GM23338 (cell line): Measurements from ENCODE around the gene LCP1. TPM values are rescaled to one million over a fixed set of nuclear protein-coding genes. Genes with fewer than 3 reads are reported as not detected.

Experiments used
- ATAC-seq: fragments of 200-7000 bp; cut with Tn5 transposase; 3 replicates; pipeline ENCODE4 v1.9.1; 2020
- DNase-seq: peaks from one replicate; pipeline ENCODE4 v3.0.0-alpha.2; 2015; ENCODE audit warnings: low spot score
- H2AFZ ChIP-seq: fragments of 200-600 bp; sonication (generic); 2 replicates; pipeline ENCODE4 v1.8.0; 2016; ENCODE audit warnings: antibody characterized with exemption, mild to moderate bottlenecking, moderate library complexity
- H3F3A ChIP-seq: fragments of 200-600 bp; sonication (generic); replicated peaks from 2 replicates; pipeline ENCODE4 v1.8.0; 2017; ENCODE audit warnings: antibody characterized with exemption, mixed run types, low read depth
- H3K27ac ChIP-seq: fragments of 200-600 bp; sonication (generic); 2 replicates; pipeline ENCODE4 v1.6.1; 2016; ENCODE audit warnings: low read depth
- H3K27me3 ChIP-seq: fragments of 200-600 bp; sonication (generic); 2 replicates; pipeline ENCODE4 v1.8.0; 2016; ENCODE audit warnings: mild to moderate bottlenecking, mixed run types, moderate library complexity; ENCODE audit not compliant: insufficient read depth
- H3K36me3 ChIP-seq: fragments of 200-600 bp; sonication (generic); 2 replicates; pipeline ENCODE4 v1.8.0; 2016; ENCODE audit warnings: mild to moderate bottlenecking; ENCODE audit not compliant: insufficient read depth
- H3K4me1 ChIP-seq: fragments of 200-600 bp; sonication (generic); 2 replicates; pipeline ENCODE4 v1.8.0; 2016; ENCODE audit warnings: mild to moderate bottlenecking, moderate library complexity; ENCODE audit not compliant: insufficient read depth
- H3K4me2 ChIP-seq: fragments of 200-600 bp; sonication (generic); 2 replicates; pipeline ENCODE4 v1.7.1; 2017; ENCODE audit warnings: mixed run types
- H3K4me3 ChIP-seq: fragments of 200-600 bp; sonication (generic); 2 replicates; pipeline ENCODE4 v1.6.1; 2016; ENCODE audit warnings: mixed run types
- H3K79me2 ChIP-seq: fragments of 200-600 bp; sonication (generic); replicated peaks from 2 replicates; pipeline ENCODE4 v1.8.0; 2017; ENCODE audit warnings: mild to moderate bottlenecking; ENCODE audit not compliant: insufficient read depth
- H3K9me2 ChIP-seq: fragments of 200-600 bp; sonication (generic); 2 replicates; pipeline ENCODE4 v1.8.0; 2017; ENCODE audit not compliant: insufficient read depth
- H4K20me1 ChIP-seq: fragments of 200-600 bp; sonication (generic); replicated peaks from 2 replicates; pipeline ENCODE4 v1.8.0; 2017; ENCODE audit warnings: mild to moderate bottlenecking; ENCODE audit not compliant: insufficient read depth
- H3K27ac Mint-ChIP-seq: 2 replicates; pipeline ENCODE4 v1.8.0; 2020; ENCODE audit warnings: inconsistent platforms, mild to moderate bottlenecking, moderate library complexity, mixed read lengths
- H3K27me3 Mint-ChIP-seq: 3 replicates; pipeline ENCODE4 v1.8.0; 2022; ENCODE audit warnings: low read depth, mild to moderate bottlenecking, moderate library complexity, mixed read lengths, inconsistent platforms; ENCODE audit not compliant: insufficient read depth, poor library complexity
- H3K36me3 Mint-ChIP-seq: 3 replicates; pipeline ENCODE4 v1.8.0; 2021; ENCODE audit warnings: low read depth, mild to moderate bottlenecking, inconsistent platforms, moderate library complexity, mixed read lengths
- H3K4me1 Mint-ChIP-seq: 3 replicates; pipeline ENCODE4 v1.8.0; 2020; ENCODE audit warnings: mild to moderate bottlenecking, inconsistent platforms, mixed read lengths
- H3K4me3 Mint-ChIP-seq: 3 replicates; pipeline ENCODE4 v1.8.0; 2021; ENCODE audit warnings: moderate library complexity, mild to moderate bottlenecking, inconsistent platforms, mixed read lengths
- H3K9me3 Mint-ChIP-seq: 3 replicates; pipeline ENCODE4 v1.8.0; 2020; ENCODE audit warnings: moderate library complexity, mild to moderate bottlenecking, inconsistent platforms, mixed read lengths
- CREB1 ChIP-seq: fragments of 250-450 bp; sonication (Bioruptor Pico); IDR thresholded peaks from 2 replicates; pipeline ENCODE4 v1.5.0; 2020; ENCODE audit warnings: low read depth, mild to moderate bottlenecking, moderate library complexity
- EZH2 ChIP-seq: fragments of 200-600 bp; sonication (generic); IDR thresholded peaks from one replicate; pipeline ENCODE4 v1.8.0; 2017; ENCODE audit warnings: antibody characterized with exemption, mild to moderate bottlenecking, low read depth; ENCODE audit not compliant: unreplicated experiment
- EZH2phosphoT487 ChIP-seq: fragments of 200-600 bp; sonication (generic); IDR thresholded peaks from one replicate; pipeline ENCODE4 v1.8.1; 2018; ENCODE audit warnings: antibody characterized with exemption; ENCODE audit not compliant: unreplicated experiment
- JUNB ChIP-seq: IDR thresholded peaks from one replicate; pipeline ENCODE4 v1.6.1; 2016; ENCODE audit warnings: antibody characterized with exemption; ENCODE audit not compliant: unreplicated experiment
- NANOG ChIP-seq: IDR thresholded peaks from 2 replicates; pipeline ENCODE4 v1.6.1; 2016; ENCODE audit warnings: antibody characterized with exemption, borderline replicate concordance
- POLR2AphosphoS5 ChIP-seq: IDR thresholded peaks from 2 replicates; pipeline ENCODE4 v1.6.1; 2016; ENCODE audit warnings: antibody characterized with exemption, low read depth
- STAT1 ChIP-seq: IDR thresholded peaks from one replicate; pipeline ENCODE4 v1.6.1; 2016; ENCODE audit warnings: antibody characterized with exemption; ENCODE audit not compliant: unreplicated experiment
- ZNF114 ChIP-seq: fragments of 250-450 bp; sonication (Bioruptor Pico); IDR thresholded peaks from 2 replicates; pipeline ENCODE4 v1.5.0; 2020; ENCODE audit warnings: mild to moderate bottlenecking, moderate library complexity
- ZNF331 ChIP-seq: fragments of 250-450 bp; sonication (Bioruptor Pico); IDR thresholded peaks from 2 replicates; pipeline ENCODE4 v1.5.0; 2020; ENCODE audit warnings: low read depth, mild to moderate bottlenecking, moderate library complexity
- ZNF462 ChIP-seq: fragments of 250-450 bp; sonication (Bioruptor Pico); IDR thresholded peaks from 2 replicates; pipeline ENCODE4 v1.5.0; 2020; ENCODE audit warnings: mild to moderate bottlenecking, moderate library complexity
- polyA plus RNA-seq: library from polyadenylated mRNA; unstranded; fragments of >200 nt; fragmentation: Nextera tagmentation; extraction: Ambion mirVana; gene quantifications from 2 replicates; pipeline ENCODE4 v1.2.1, GENCODE V29; 2016
- total RNA-seq: library from RNA; depleted of rRNA; stranded (reverse); fragments of >200 nt; shearing (Covaris generic); gene quantifications from 2 replicates; pipeline ENCODE4 v1.2.3, GENCODE V29; 2014
- TF ChIP-seq, protein P1 (sequence below), 2 experiments: fragments of 200-600 bp in 1 of 2; sonication (generic) in 1 of 2; conservative IDR thresholded peaks; 2 replicates each; pipeline versions ENCODE4 v1.5.1 to v1.6.1; 2016 to 2017; ENCODE audit warnings: antibody characterized with exemption in 2 of 2, low read depth in 2 of 2, mild to moderate bottlenecking in 2 of 2, moderate library complexity in 1 of 2
- TF ChIP-seq, protein P2 (sequence below): IDR thresholded peaks from one replicate; pipeline ENCODE4 v1.6.1; 2018; ENCODE audit warnings: antibody characterized with exemption; ENCODE audit not compliant: unreplicated experiment
- TF ChIP-seq, protein P3 (sequence below): IDR thresholded peaks from 2 replicates; pipeline ENCODE4 v1.6.1; 2016; ENCODE audit warnings: antibody characterized with exemption

The LCP1 gene
- total and polyA plus RNA-seq, 2 experiments from 2014 or later = 1.9 to 3.4 TPM

DNA sequence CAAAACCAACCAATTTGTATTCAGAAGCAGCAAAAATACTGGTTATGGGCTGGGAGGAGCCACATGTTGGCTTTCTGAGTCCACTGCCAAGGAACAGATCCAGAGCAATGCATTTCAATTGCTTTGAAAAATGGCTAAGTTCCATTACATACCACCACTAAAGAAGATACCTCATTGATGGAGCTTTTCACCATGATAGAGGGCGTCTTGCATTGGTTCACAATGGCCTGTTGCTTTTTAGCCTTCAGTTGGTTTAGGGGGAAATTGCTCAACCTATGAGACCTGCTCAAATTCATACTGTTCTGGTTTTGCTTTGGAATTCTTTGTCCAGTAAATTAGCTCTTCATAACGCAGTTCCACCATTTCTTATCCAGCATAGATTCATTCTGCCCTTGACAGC, 55.9 kb downstream of the LCP1 start:
- TF ChIP-seq, protein P1, sequence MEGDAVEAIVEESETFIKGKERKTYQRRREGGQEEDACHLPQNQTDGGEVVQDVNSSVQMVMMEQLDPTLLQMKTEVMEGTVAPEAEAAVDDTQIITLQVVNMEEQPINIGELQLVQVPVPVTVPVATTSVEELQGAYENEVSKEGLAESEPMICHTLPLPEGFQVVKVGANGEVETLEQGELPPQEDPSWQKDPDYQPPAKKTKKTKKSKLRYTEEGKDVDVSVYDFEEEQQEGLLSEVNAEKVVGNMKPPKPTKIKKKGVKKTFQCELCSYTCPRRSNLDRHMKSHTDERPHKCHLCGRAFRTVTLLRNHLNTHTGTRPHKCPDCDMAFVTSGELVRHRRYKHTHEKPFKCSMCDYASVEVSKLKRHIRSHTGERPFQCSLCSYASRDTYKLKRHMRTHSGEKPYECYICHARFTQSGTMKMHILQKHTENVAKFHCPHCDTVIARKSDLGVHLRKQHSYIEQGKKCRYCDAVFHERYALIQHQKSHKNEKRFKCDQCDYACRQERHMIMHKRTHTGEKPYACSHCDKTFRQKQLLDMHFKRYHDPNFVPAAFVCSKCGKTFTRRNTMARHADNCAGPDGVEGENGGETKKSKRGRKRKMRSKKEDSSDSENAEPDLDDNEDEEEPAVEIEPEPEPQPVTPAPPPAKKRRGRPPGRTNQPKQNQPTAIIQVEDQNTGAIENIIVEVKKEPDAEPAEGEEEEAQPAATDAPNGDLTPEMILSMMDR (conservative IDR thresholded peaks at IDR 0.05; ENCODE audit: low read depth in 2 of 2) = no peak
- TF ChIP-seq NANOG (no peak), CREB1 (CRISPR knock-in tag) (no peak), EZH2 (no peak), EZH2phosphoT487 (no peak), ZNF462 (CRISPR knock-in tag) (no peak), POLR2AphosphoS5 (no peak), STAT1 (no peak), JUNB (no peak), ZNF114 (CRISPR knock-in tag) (no peak), ZNF331 (CRISPR knock-in tag) (no peak)
- TF ChIP-seq, protein P2, sequence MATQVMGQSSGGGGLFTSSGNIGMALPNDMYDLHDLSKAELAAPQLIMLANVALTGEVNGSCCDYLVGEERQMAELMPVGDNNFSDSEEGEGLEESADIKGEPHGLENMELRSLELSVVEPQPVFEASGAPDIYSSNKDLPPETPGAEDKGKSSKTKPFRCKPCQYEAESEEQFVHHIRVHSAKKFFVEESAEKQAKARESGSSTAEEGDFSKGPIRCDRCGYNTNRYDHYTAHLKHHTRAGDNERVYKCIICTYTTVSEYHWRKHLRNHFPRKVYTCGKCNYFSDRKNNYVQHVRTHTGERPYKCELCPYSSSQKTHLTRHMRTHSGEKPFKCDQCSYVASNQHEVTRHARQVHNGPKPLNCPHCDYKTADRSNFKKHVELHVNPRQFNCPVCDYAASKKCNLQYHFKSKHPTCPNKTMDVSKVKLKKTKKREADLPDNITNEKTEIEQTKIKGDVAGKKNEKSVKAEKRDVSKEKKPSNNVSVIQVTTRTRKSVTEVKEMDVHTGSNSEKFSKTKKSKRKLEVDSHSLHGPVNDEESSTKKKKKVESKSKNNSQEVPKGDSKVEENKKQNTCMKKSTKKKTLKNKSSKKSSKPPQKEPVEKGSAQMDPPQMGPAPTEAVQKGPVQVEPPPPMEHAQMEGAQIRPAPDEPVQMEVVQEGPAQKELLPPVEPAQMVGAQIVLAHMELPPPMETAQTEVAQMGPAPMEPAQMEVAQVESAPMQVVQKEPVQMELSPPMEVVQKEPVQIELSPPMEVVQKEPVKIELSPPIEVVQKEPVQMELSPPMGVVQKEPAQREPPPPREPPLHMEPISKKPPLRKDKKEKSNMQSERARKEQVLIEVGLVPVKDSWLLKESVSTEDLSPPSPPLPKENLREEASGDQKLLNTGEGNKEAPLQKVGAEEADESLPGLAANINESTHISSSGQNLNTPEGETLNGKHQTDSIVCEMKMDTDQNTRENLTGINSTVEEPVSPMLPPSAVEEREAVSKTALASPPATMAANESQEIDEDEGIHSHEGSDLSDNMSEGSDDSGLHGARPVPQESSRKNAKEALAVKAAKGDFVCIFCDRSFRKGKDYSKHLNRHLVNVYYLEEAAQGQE = no peak
- TF ChIP-seq, protein P3, sequence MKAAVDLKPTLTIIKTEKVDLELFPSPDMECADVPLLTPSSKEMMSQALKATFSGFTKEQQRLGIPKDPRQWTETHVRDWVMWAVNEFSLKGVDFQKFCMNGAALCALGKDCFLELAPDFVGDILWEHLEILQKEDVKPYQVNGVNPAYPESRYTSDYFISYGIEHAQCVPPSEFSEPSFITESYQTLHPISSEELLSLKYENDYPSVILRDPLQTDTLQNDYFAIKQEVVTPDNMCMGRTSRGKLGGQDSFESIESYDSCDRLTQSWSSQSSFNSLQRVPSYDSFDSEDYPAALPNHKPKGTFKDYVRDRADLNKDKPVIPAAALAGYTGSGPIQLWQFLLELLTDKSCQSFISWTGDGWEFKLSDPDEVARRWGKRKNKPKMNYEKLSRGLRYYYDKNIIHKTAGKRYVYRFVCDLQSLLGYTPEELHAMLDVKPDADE = no peak
- H3K4me2 ChIP-seq = no peak overlapping the region
- ATAC-seq = no peak
- H3K4me3 ChIP-seq = no peak overlapping the region
- Mint-ChIP-seq H3K27me3 (peaks cover 5% of the 10 kb centered on the region), H3K4me3 (no peak overlapping the region), H3K4me1 (no peaks in the 10 kb centered on the region), H3K36me3 (no peaks in the 10 kb centered on the region), H3K27ac (no peak overlapping the region), H3K9me3 (no peaks in the 10 kb centered on the region; the same call in 2 of the 3 replicates)
- H4K20me1 ChIP-seq = no peaks in the 10 kb centered on the region
- H3K4me1 ChIP-seq = no peaks in the 10 kb centered on the region
- no peaks in the 10 kb centered on the region for H3K79me2 ChIP-seq
- no peak for DNase-seq
- H3F3A ChIP-seq = no peaks in the 10 kb centered on the region
- H3K27me3 ChIP-seq = no peaks in the 10 kb centered on the region
- H3K36me3 ChIP-seq = no peaks in the 10 kb centered on the region
- H2AFZ ChIP-seq = no peak overlapping the region
- no peaks in the 10 kb centered on the region for H3K9me2 ChIP-seq
- H3K27ac ChIP-seq = no peak overlapping the region
